Right kidney (tissue), 1 donor: ENCODE measurements around the gene EFEMP2.

Experiments used
- DNase-seq: peaks from one replicate; pipeline ENCODE4 v3.0.0-alpha.2; 2016

Gene EFEMP2

GRCh38 chr11:65867284-65868071 lies 5.1 kb downstream of the EFEMP2 start:
- DNase-seq, result no peak

GRCh38 chr11:65866509-65867283 lies 5.9 kb downstream of the EFEMP2 start:
- DNase-seq, result no peak

DNA sequence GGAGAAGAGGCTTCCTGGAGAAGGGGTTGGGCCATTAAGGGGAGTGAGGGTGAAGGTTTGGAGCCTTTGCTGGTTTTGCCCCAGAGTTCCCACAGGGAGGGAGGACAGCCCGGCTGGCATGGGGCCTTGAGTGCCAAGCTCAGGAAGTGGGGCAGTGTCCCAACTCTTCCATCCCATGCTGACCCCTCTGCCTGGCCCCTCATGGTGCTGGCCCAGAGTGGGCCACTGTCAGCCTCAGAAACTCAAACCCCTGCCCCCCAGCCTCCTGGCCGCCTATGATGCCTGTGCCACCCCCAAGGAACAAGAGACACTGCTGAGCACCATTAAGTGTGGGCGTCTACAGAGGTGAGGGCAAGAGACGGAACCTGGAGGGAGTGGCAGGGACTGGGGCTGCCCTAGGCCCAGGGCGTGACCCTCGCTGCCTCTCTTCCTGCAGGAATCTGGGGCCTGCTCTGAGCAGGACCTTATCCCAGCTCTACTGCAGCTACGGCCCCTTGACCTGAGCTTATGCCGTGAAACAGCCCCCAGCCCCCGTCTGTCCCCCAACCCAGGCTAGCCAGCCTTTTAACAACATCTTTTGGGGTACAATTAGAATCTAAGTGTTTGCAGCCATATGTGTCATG lies 6.9 kb downstream of the EFEMP2 start:
- DNase-seq, result no peak

DNA sequence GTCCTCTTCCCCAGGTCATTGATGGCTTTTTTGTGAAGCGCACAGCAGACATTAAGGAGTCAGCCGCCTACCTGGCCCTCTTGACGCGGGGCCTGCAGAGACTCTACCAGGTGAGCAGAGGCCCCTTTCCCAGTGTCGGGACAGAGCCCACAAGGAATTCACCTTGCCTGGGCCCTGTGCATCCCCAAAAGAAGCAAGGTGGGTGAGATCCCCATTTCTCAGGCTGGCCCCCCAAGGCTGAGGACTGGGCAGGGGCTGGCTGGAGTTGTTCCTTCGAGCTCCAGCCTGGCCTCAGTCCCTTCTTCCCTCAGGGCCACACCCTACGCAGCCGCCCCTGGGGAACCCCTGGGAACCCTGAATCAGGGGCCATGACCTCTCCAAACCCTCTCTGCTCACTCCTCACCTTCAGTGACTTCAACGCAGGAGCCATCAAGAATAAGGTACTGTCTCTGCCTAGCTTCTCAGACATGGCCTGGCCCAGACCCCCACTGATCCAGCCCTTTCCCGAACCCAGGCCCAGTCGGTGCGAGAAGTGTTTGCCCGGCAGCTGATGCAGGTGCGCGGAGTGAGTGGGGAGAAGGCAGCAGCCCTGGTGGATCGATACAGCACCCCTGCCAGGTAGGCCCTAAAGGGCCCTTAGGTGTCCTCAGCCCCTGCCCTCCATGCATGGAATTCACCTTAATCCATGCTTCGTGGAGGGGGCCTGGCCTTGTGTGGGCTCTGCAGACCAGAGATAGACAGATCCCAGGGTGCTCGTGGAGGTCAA lies 7.7 kb downstream of the EFEMP2 start:
- DNase-seq, result no peak

DNA sequence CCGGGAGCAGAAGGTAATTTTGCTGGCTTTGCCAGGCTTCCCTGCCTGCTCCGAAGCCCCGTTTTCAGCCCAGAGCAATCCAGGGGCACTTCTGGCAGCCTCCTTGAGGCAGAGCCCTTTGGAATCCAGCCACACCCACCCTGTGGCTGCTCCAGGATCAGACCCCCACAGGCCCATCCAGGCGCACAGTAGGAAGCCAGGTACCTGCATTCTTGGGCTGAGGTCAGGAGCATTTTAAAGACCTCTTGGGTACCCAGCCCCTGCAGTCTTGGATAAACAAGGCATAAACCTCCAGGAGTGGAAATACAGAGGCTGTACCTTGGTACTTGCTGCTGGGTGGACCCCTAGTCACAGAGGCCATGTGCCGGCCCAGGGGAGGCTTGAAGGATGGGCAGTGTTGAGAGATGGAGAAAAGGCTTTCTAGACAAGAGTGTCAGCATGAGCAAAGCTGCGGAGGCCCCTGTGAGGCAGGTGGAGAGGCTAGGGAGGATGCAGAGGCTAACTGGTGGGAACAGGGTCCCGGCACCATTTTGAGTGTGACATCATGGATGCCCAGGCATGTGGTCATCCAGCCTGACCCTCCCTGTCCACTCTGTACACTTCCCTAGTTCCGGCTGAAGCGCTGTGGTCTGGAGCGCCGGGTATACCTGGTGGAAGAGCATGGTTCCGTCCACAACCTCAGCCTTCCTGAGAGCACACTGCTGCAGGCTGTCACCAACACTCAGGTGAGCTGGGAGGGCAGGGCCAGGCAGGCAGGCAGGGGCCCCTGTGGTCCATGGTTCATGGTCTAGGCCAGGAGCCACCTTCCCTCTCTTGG lies 8.5 kb downstream of the EFEMP2 start:
- no peak for DNase-seq

DNA sequence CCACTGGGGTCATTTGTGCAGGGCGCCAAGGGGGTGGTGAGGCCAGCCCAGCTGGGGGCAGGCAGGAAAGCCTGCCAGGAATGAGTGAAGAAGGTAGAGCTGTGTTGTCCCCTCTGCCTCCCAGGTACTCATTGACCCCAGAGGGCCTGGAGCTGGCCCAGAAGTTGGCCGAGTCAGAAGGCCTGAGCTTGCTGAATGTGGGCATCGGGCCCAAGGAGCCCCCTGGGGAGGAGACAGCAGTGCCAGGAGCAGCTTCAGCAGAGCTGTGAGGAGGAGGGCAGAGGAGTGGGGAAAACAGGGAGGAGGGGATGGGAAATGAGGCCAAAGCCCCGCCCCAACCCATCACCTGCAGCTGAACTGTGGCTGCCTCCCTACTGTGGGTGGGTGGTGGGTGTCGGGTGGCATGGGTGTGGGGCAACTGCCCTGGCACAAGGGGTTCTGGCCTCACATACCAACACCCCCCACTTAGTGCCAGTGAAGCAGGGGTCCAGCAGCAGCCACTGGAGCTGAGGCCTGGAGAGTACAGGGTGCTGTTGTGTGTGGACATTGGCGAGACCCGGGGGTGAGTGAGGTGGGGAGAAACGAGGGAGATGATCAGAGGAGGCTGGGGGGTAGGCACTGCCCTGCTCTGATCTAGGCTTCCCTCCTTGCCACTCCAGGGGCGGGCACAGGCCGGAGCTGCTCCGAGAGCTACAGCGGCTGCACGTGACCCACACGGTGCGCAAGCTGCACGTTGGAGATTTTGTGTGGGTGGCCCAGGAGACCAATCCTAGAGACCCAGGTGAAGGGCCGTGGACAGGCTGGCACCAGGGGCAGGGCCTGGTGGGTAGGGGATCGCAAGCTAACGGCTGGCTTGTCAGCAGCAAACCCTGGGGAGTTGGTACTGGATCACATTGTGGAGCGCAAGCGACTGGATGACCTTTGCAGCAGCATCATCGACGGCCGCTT lies 9.4 kb downstream of the EFEMP2 start:
- DNase-seq, result no peak

- no peak for DNase-seq
These were observed 10.3 kb downstream of the EFEMP2 start for GRCh38 chr11:65862191-65862735.

DNA sequence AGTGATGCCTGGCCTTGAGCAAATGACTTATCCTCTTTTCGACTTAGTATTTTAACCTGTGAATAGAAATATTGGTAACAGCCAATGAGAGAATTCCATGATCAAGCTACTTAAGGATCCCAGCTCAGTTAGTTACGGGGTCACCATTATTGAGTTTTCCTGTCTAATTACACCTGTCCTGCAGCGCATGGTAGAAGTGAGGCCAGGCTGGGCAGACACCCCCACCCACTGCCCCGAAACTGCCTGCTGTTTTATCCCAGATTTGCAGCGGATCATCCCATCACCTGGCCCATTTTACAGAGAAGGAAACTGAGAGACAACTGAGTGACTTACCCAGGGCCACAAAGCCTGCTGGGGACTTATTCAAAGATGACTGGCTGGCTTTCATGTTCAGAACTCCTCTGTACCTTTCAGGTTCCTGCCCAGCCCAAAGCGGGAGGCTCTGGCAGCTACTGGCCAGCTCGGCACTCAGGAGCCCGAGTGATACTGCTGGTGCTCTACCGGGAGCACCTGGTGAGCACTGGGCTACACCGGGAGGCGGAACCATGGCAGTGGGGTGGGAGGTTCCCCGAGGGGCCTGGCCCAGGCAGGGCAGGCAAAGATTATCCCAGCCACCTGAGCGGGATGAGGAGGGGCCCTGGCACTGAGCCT lies 10.9 kb downstream of the EFEMP2 start:
- no peak for DNase-seq

- DNase-seq, result no peak
These were observed 11.5 kb downstream of the EFEMP2 start for GRCh38 chr11:65861165-65861505.

- DNase-seq, result peak; percentile 87
These were observed 12.1 kb downstream of the EFEMP2 start, which contains the start of gene MUS81 for GRCh38 chr11:65860278-65861164. Gene MUS81 (plus strand): TSS chr11:65860433. CDS start chr11:65860754, 321 bp downstream.

- no peak for DNase-seq
These were observed 12.8 kb downstream of the EFEMP2 start for GRCh38 chr11:65859812-65860277.

DNA sequence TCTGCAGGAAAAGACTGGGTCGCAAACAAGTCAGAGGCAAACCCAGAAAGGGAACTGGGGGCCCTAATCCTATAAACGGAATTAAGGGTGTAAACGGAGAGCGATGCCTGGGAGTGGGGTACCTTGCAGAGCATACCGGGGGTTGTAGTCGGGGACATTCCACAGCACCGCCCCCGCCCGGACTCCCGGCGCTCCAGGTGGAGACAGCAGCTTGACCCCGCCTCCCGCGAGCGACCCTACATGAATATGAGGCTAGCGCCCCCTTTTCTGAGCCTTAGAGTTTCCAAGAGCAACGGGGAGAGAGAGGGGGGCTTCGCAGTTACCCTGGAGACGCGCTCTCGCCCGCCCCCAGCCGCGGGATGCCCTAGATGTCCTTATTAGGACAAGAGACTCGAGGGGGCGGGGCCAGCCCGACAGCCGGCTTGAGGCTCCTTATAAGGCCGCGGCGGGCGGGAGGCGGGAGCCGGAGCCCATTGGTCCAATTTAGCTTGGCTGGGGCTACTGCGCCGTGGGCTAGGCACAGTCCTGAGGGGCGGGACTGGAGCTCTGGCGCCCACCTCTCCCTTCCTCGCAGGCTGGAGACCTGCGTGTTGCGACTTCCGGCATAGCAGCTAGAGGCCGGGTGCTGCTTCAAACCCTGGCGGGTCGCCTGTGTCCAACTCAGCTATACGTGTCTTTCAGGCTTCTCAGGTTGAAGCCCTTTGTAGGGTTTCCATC lies 13.3 kb downstream of the EFEMP2 start:
- DNase-seq, result peak; percentile 95

- no peak for DNase-seq
These were observed 13.9 kb downstream of the EFEMP2 start for GRCh38 chr11:65858681-65859087.

DNA sequence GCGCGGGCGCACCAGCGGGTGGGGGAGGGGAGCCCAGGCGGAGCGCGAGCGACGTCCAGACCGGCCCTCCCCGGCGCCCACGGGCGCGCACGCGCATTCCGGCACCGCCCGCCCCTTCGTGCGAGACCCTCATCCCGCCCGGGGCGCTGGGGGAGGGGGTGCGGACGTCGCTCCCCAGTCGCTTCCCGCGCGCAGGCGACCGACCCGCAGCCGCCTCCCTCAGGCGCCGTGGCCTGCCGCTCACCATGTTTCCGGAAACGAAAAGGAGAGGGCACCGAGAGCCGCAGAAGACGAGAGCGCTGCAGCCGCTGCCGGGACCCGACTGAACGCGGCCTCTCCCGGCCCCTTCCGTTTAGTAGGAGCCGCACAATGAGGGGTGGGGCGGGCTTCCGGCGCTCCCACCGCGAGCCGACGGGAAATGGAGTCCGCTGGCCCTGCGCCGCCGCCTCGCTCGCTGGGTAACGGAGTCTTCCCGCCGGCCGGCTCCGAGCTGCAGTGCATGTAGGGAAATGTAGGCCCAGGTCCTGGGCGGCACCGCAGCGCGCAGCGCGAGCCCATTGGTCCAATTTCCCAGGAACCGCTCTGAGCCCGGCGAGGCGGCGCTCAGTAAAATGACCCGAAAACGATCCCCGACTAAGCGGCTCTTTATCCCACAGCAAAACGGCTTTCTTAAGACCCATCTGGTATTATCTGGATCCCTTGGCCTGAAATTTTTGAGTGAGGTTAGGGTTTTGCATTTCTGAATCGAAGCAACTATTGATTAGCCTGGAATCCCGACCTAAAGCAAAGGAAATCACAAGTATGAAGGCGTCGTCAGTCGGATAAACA lies 14.5 kb downstream of the EFEMP2 start, which contains the start of gene CFL1:
TSS of gene CFL1 (minus strand) at position 328 of the 828 bp plus-strand sequence. CDS start at position 247, 81 bp downstream.
- peak; percentile 97 for DNase-seq

DNA sequence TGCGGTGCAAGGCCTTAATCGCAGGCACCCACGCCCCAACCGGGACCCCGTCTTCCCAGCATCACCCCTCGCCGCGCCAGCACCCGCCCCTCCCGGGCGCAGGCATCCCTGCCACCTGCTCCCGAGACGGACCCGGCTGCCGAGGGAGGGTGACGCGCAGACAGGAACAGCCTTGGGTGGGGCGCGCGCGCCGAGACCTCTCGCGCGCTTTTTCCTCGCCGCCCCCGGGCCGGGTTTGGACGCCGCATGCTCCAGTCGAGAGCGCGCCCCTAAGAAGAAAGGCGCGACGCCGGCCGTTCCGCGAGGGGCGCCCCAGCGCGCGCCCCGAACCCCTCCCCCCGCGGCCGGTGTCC lies 15.1 kb downstream of the EFEMP2 start:
- DNase-seq, result peak; percentile 72

DNA sequence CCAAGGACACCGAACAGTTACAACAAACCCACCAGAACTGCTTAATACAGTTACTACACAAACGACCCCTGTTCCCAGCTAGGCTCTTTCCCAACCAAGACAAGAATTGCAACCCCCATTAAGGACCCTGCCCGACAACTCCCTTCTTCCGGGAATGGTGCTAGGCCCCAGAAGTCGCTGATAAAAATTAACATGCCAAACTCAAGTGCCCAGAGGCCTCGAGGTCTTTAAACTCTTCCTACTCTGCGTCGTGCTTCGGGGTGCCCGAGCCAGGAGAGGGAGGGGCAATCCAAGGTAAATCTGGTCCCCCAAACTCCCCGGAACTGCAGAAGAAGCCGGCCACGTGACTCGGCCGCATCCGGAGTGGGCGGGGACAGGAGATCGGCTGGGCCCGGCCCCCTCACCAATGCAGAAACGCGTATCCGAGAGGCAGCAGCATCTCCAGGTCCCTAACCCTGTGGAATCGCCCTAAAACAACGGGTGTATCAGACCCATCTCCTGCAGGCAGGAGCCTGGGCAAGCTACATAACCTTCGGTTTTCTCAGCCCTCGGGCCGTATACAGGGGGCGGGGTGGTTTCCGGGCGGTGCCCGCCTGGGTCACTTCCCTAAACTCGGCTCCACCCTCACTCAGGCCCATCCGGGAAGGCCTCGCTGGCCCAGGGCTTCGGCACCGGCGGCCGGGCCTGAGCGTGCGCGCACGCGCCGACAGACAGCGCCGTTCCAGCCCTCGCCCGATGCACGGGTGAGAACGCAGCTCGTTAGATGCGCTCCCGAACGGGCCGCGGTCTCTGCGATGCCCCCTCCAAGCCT lies 15.7 kb downstream of the EFEMP2 start:
- DNase-seq, result peak; percentile 82
